Measurements from ENCODE around the gene PDCD5.

PDCD5 gene

GRCh38 chr19:32627714-32628270 is 46.8 kb downstream of the PDCD5 start:
- no peak for DNase-seq

- DNase-seq: no peak
These were observed 49.3 kb downstream of the PDCD5 start for GRCh38 chr19:32630338-32630737.

- no peak for DNase-seq
These were observed 50.4 kb downstream of the PDCD5 start for GRCh38 chr19:32631381-32631780.
